Measurements from ENCODE around the gene ZDHHC13.

- TF ChIP-seq CTCF (IDR thresholded peaks at IDR 0.05) (peak; percentile 89 to 98 (median 97)), POLR2A (IDR thresholded peaks at IDR 0.05) (no peak)
These were observed 45.7 kb upstream of the ZDHHC13 start for GRCh38 chr11:19071255-19071654.
